ENCODE results near the gene SELENOM.
A peak's percentile ranks its signal among the peaks of the same experiment; 100 is the strongest.

Gene SELENOM

GRCh38 chr22:31085928-31086327 lies 21.4 kb downstream of the SELENOM start:
- H3K4me2 ChIP-seq (ENCODE audit: low read length): peak overlapping the region; percentile 94; the same call in 1 of the 2 replicates
- no peak overlapping the region for H2AFZ ChIP-seq (ENCODE audit: low read length)
- H3F3A ChIP-seq (ENCODE audit: insufficient read depth, low read length): no peaks in the 10 kb centered on the region
- no peak overlapping the region; the same call in 1 of the 2 replicates for H3K9ac ChIP-seq (ENCODE audit: low read length)
- no peaks in the 10 kb centered on the region for H3K9me2 ChIP-seq (ENCODE audit: low read depth, low read length)
- no peaks in the 10 kb centered on the region for H3K79me2 ChIP-seq (ENCODE audit: insufficient read depth, low read length)
- H3K4me1 ChIP-seq (ENCODE audit: insufficient read depth, low read length, severe bottlenecking): peaks cover 53% of the 10 kb centered on the region
- H3K36me3 ChIP-seq (ENCODE audit: insufficient read depth, low read length): no peaks in the 10 kb centered on the region
- no peaks in the 10 kb centered on the region for H3K27me3 ChIP-seq (ENCODE audit: insufficient read depth, low read length)
- no peaks in the 10 kb centered on the region for H3K9me3 ChIP-seq (ENCODE audit: low read length)
- no peak overlapping the region for H3K27ac ChIP-seq (ENCODE audit: low read depth, low read length, poor library complexity, severe bottlenecking)
- H3K4me3 ChIP-seq (ENCODE audit: low read depth, low read length, poor library complexity, severe bottlenecking): no peak overlapping the region
- TF ChIP-seq EZH2 (IDR thresholded peaks at IDR 0.05; ENCODE audit: borderline replicate concordance, low read length): no peak
- no peak for TF ChIP-seq CTCF (IDR thresholded peaks at IDR 0.05; ENCODE audit: low read length)
- H4K20me1 ChIP-seq (ENCODE audit: insufficient read depth, low read length): no peaks in the 10 kb centered on the region

DNA sequence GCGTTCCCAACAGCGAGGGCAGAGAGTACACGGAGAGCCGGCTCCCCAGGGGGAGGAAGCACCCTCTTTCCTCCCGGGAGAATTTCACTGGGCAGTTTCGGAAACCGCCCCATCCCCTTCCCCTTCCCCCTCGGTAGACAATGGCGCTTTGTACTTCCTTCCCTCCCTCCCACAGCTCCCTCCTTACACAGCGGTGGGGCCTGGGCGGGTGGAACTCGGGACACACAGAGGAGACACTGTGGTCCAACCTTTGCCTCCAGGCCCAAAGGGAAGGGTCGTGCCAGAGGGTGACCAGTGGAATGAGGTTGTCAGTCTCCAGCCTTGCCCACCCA lies 21.9 kb downstream of the SELENOM start:
- H2AFZ ChIP-seq (ENCODE audit: low read length): no peak overlapping the region
- H3K9ac ChIP-seq (ENCODE audit: low read length): peak overlapping the region; percentile 96; the same call in 1 of the 2 replicates
- H3K27me3 ChIP-seq (ENCODE audit: insufficient read depth, low read length): no peaks in the 10 kb centered on the region
- H3K79me2 ChIP-seq (ENCODE audit: insufficient read depth, low read length): no peaks in the 10 kb centered on the region
- no peaks in the 10 kb centered on the region for H3K9me3 ChIP-seq (ENCODE audit: low read length)
- H3K4me3 ChIP-seq (ENCODE audit: low read depth, low read length, poor library complexity, severe bottlenecking): peak overlapping the region; percentile 92
- H3K36me3 ChIP-seq (ENCODE audit: insufficient read depth, low read length): no peaks in the 10 kb centered on the region
- TF ChIP-seq EZH2 (IDR thresholded peaks at IDR 0.05; ENCODE audit: borderline replicate concordance, low read length) (no peak), CTCF (IDR thresholded peaks at IDR 0.05; ENCODE audit: low read length) (no peak)
- no peaks in the 10 kb centered on the region for H4K20me1 ChIP-seq (ENCODE audit: insufficient read depth, low read length)
- H3K4me2 ChIP-seq (ENCODE audit: low read length): peak overlapping the region; percentile 94
- H3K4me1 ChIP-seq (ENCODE audit: insufficient read depth, low read length, severe bottlenecking): peaks cover 55% of the 10 kb centered on the region
- no peaks in the 10 kb centered on the region for H3F3A ChIP-seq (ENCODE audit: insufficient read depth, low read length)
- no peaks in the 10 kb centered on the region for H3K9me2 ChIP-seq (ENCODE audit: low read depth, low read length)
- H3K27ac ChIP-seq (ENCODE audit: low read depth, low read length, poor library complexity, severe bottlenecking): no peak overlapping the region

- TF ChIP-seq CTCF (IDR thresholded peaks at IDR 0.05; ENCODE audit: low read length) (peak; percentile 86), EZH2 (IDR thresholded peaks at IDR 0.05; ENCODE audit: borderline replicate concordance, low read length) (no peak)
- no peaks in the 10 kb centered on the region for H3K9me3 ChIP-seq (ENCODE audit: low read length)
- peak overlapping the region; percentile 94 for H3K4me2 ChIP-seq (ENCODE audit: low read length)
- H3K4me3 ChIP-seq (ENCODE audit: low read depth, low read length, poor library complexity, severe bottlenecking): peak overlapping the region; percentile 92
- no peaks in the 10 kb centered on the region for H3K27me3 ChIP-seq (ENCODE audit: insufficient read depth, low read length)
- peak overlapping the region; percentile 96 for H3K9ac ChIP-seq (ENCODE audit: low read length)
- no peaks in the 10 kb centered on the region for H3K36me3 ChIP-seq (ENCODE audit: insufficient read depth, low read length)
- H2AFZ ChIP-seq (ENCODE audit: low read length): peak overlapping the region; percentile 77; the same call in 1 of the 2 replicates
- H4K20me1 ChIP-seq (ENCODE audit: insufficient read depth, low read length): no peaks in the 10 kb centered on the region
- no peaks in the 10 kb centered on the region for H3K79me2 ChIP-seq (ENCODE audit: insufficient read depth, low read length)
- peaks cover 58% of the 10 kb centered on the region for H3K4me1 ChIP-seq (ENCODE audit: insufficient read depth, low read length, severe bottlenecking)
- no peaks in the 10 kb centered on the region for H3K9me2 ChIP-seq (ENCODE audit: low read depth, low read length)
- H3F3A ChIP-seq (ENCODE audit: insufficient read depth, low read length): no peaks in the 10 kb centered on the region
- peak overlapping the region; percentile 81 for H3K27ac ChIP-seq (ENCODE audit: low read depth, low read length, poor library complexity, severe bottlenecking)
Observed at GRCh38 chr22:31084811-31085492, 22.4 kb downstream of the SELENOM start.
